Stimulated activated CD8-positive, alpha-beta memory T cell treated with anti-CD3 and anti-CD28 coated beads, Interleukin-4, amount 100 ng/mL, for 48 hours (primary cell): ENCODE results near the gene EIF5.

Source experiments
- DNase-seq: peaks from one replicate; pipeline ENCODE4 v3.0.0-alpha.2; 2020

The EIF5 gene

DNA sequence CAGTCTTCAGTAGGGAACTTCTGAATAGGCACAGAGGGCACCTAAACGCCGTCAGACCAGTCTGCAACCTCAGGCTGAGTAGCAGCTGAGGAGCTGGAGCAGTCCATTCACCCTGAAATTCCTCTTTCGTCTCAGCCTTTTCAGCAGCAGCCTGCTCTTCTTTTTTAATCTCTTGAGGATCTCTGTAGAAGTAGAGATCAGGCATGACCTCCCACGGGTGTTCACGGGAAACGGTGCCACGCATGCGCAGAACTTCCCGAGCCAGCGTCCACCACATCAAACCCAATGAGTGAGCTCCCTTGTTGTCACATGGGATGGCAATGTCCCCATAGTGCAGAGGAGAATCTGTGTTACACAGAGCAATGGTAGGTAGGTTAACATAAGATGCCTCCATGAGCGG is 40.1 kb downstream of the EIF5 start:
- no peak for DNase-seq

DNA sequence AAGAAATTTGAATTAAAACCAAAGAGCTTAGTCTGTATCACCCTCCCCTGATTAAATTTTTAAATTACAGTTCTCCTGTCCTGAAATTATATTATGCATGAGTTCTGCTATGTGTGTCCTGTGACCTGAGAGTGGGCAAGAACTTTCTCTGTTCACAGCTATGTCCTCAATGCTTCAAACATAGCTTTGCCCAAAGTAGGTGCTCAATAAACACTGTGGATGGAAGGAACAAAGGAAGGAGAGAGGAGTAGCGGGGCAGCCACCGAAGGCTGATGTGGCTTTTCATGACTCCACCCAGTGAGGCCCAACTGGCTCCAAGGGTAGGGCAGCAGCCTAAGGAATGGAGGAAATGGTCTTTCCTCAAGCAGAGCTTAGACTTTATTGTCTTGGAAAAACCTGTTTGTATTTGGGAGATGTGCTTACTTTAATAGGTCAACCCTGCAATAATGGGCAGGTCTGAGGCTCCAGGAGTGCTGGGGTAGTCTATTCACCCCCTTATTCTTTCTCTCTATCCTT is 43.5 kb downstream of the EIF5 start:
- DNase-seq: no peak

DNA sequence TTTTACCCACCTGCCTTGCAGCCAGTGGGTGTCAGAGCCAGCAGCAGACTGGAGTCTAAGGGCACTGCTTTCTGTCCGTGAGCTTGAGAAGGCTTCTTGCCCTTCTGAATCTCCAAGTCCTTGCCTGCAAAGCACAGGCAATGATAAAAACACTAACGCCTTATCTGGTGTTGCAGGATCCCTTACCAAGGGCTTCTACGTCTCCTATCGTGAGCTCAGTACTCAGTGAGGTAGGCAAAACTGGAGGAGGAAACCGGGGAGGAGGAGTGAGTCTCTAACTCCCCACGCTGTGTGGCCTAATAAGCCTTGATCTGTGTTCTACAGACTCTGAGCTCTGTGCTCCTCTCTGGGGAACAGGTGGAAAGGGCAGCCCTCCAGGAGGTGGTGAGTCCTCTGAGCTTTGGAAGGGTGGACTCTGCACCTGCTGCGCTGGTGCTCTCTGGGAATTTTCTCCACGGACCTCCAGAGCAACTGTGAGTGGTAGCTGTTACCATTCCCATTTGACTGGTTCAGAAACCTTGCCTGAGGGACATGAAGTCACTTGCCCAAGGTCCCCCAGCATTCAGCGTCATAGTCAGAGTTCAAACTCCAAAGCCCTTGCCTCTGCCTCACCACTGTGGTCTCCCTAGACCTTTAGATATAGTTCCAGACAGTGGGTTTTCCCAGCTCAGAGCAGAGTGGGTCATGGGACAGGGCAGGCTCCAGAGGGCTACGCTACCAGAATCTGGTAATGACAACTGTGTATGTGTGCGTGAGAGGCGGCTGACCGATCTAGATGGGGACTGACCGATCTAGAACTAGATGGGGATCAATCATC is 44.2 kb downstream of the EIF5 start:
- no peak for DNase-seq

DNA sequence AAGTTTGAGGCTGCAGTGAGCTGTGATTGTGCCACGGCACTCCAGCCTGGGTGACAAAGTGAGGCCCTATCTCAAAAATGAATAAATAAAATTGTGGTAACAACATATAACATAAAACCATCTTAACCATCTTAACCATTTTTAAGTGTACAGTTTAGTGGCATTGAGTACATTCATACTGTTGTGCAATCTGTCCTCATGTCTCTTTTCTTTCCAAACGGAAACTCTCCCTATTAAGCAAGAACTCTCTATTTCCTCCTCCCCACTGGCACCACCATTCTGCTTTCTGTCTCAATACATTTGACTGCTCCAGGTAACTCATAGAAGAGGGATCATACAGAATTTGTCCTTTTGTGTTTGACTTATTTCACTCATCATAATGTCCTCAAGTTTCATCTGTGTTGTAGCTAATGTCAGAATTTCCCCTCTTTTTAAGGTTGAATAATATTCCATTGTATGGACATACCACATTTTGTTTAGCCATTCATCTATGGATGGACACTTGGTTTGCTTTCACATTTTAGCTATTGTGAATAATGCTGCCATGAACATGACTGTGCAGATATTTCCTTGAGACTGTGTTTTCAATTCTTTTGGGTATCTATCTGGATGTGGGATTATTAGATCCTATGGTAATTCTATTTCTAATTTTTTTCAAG is 46.8 kb downstream of the EIF5 start:
- DNase-seq: no peak

DNA sequence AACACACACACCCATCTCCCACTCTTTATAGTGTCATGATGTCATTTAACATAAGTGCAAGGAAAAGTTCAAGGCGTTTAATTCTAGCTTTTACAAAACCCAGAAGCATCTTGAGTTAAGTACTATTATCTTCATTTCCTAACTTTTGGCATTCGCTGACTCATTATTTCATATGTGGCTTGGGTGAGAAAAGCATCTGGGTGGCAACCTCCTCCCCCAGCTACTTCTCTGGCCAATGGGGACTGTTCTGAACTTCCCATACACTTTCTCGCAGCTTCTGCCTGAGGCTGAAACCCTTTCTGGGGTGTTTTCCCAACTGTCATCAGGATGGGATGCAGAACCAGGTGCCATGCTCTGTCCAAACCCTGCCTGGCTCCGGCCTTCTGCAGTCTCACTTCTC is 48.3 kb downstream of the EIF5 start:
- no peak for DNase-seq

DNA sequence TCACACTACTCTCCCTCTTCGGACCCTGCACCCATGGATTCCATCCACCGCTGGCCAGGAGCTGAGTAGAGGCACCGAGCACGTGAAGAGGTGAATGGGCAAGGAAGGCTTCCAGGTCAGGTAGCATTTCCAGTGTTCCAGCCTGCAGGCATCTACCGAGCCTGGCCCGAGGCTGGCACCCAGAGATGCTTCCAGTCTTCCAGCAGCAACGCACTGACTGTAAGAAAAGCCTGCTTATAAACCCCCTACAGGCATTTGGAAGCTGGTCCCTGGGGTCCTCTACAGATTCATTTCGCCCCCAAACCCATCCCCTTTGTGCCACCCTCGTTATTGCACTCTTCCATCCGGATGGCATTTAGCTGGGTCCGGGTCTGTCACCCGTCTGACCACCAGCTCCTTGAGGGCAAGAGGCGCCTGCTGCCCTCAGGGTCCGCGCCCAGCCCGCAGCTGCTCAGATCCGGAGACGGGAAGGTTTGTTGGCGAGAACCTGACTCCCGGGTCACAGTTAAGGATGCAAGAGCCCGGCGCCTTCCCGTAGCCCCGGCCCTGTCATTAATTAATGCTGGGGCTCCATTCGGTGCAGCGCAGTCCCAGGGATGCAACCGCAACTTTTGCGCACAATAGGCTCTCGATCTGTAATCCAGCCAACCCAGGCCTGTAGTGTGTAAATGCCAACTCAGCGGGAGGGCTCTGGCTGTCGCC is 50.6 kb downstream of the EIF5 start:
- DNase-seq: no peak

DNA sequence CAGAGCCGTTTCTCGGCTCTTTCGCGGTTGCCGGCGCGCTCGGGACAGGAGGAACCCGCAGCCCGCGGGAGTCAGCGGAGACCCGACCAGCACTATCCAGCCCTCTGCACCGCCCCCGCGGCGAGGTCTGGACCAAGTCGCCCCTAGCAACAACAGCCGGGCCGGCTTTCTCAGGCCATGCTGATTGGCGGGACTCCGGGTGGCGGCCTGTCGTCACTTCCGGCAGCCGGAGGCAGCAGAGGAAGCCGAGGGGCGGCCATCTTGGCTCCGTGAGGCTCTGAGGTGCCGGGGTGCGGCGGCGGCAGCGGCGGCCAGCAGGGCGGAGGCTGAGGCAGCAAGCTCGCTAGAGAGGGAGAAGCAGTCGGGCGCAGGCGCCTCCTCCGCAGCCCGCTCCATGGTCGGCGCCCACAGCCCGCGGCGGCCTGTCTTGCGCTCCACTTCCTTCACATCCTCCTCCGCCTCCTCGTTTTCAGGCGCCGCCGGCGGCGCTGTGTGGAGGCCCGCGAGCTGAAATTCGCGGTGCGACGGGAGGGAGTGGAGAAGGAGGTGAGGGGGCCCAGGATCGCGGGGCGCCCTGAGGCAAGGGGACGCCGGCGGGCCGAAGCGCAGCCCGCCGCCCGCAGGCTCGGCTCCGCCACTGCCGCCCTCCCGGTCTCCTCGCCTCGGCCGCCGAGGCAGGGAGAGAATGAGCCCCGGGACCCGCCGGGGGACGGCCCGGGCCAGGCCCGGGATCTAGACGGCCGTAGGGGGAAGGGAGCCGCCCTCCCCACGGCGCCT is 51.3 kb downstream of the EIF5 start, which contains the start of gene MARK3:
MARK3 (plus strand) TSS at position 264 of the 777 bp plus-strand sequence. CDS start 615 bp downstream, outside the sequence.
- peak; percentile 97 for DNase-seq

DNA sequence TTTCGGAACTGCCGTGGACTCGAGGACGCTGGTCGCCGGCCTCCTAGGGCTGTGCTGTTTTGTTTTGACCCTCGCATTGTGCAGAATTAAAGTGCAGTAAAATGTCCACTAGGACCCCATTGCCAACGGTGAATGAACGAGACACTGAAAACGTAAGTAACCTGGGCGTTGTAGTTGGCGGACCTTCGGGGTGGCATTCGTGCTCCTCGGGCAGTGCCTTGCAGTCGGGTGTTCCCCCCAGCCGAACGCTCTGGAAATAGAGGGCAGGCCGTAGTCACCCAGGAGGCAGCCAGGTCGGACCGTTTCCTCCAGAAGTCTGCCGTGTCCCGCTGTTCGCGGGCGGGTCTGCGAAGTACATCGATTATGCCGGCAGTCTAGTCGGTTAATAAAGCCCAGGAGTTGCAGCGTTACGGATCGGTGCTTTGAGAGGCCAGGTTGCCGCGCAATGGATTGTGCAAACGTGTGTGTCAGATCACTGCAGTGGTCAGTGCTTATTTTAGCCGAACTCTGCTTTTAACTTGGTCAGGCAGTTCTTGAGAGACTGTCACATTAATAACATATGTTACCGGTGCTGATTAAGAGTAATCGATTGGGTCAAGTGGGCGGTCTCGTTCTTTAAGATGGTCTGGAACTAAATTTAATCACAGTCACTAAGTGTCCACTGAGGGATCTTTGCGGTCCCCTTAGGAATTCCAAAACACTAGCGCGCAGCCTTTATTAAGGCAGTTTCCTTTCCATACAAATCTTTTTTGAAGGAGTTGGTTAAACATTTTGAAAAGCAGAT is 52.1 kb downstream of the EIF5 start:
- DNase-seq: peak; percentile 56

DNA sequence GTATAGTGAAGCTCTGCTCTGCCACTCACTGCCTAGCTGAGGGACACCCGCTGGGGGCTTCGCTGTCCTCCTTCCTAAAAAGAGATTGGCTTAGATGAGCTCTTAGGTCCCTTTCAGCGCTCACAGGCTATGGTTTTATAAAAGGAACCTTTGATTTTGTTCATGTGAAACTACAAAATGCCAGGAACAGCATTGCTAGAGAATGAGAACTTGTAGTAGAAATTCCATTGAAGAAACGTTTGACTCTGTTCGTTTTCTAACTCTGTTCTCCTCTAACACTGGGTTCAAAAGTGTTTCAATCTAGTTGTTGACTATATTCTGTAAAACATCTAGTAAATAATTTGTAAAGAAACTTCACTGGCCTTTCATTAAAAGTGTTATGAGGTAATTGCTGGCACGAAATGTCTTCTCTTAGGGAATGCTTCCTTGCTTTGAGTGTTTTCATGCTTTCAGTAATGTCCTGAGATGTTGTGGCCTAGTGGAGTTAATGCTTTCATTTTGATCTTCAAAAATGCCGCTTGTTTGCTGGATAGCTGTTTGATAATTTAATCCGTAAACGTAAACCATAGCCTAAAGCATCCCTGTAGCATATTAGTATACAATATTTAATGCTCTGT is 52.8 kb downstream of the EIF5 start:
- DNase-seq: no peak

DNA sequence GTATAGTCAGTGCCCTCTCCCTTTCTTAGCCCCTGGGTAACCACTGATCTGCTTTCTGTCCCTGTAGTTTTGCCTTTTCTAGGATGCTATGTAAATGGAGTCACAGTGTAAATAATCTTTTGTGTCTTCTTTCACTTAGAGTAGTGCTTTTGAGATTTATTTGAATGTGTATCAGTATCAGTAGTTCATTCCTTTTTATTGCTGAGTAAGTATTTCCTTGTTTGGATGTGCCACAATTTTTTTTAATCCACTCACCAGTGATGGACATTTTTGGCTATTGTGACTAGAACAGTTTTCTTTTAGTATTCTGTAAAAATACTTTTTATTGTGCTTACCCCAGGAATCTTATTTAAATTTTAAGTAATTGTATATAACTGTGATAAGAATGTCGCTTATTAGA is 54.6 kb downstream of the EIF5 start:
- no peak for DNase-seq

DNA sequence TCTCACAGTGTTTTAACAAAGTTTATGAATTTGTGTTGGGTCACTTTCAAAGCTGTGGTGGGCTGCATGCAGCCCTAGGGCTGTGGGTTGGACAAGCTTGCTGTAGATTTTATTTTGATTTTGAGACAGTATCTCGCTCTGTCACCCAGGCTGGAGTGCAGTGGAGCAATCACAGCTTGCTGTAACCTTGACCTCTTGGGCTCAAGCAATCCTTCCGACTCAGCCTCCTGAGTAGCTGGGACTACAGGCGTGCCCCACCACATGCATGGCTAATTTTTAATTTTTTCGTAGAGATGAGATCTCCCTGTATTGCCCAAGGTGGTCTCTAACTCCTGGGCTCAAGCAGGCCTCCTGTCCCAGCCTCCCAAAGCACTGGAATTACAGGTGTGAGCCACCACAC is 56.6 kb downstream of the EIF5 start:
- DNase-seq: no peak

DNA sequence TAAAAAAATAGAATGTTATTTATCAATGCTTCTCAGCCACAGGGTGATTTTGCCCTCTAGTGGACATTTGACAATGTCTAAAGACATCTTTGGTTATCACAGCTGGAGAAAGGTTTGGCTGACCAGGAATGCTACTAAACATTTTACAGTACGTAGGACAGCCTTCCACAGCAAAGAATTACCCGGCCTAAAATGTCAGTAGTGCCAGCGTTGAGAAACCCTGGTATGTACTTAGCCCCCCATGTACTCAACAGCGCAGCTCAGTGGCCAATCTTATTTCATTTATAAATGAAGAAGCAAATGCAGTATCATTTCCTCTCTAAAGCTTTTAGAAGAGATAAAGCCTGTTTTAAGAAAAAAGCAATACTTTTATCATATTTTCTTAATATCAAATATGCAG is 57.0 kb downstream of the EIF5 start:
- DNase-seq: peak; percentile 53

DNA sequence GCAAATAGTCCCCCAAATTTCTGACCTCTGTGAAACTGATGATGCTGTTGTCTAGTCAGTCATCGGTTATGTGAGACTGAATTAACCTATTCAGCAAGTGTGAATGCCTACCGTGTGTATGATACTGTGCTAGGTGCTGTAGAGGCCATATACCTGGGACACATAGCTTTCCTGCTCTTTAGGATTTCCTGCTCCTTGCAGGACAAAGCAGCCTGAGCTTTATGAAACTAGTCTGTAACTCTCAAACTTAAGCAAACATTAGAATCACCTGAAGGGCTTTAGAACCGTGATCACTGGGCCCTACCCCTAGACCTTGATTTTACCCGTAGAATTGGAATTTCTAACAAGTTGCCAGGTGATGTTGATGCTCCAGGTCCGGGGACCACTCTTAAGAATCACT is 58.1 kb downstream of the EIF5 start:
- no peak for DNase-seq

DNA sequence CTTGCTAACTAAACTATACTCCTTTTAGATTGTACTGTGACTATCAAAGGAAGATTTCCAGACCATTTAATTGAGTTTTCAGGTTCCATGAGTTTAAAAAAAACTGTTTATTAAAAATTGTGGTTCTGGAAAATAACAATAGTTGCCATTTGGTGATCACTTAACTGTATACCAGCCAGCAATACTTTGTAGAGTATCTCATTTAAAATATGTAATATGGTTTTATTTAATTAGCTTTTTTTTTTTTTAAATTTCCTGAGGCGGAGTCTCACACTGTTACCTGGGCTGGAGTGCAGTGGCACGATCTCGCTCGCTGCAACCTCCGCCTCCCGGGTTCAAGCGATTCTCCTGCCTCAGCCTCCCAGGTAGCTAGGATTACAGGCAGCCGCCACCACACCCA is 58.5 kb downstream of the EIF5 start:
- no peak for DNase-seq

DNA sequence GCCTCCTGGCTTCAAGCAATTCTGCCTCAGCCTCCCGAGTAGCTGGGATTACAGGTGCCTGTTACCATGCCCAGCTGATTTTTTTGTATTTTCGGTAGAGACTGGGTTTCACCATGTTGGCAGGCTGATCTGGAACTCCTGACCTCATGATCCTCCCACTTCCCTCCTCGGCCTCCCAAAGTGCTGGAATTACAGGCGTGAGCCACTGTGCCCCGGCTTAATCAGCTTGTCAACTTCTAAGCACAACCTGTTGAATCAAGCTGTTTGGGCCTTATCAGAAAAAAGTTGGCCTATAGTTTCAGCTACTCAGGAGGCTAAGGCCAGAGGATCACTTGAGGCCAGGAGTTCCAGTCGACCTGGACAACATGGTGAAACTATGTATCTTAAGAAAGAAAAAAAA is 59.0 kb downstream of the EIF5 start:
- no peak for DNase-seq

DNA sequence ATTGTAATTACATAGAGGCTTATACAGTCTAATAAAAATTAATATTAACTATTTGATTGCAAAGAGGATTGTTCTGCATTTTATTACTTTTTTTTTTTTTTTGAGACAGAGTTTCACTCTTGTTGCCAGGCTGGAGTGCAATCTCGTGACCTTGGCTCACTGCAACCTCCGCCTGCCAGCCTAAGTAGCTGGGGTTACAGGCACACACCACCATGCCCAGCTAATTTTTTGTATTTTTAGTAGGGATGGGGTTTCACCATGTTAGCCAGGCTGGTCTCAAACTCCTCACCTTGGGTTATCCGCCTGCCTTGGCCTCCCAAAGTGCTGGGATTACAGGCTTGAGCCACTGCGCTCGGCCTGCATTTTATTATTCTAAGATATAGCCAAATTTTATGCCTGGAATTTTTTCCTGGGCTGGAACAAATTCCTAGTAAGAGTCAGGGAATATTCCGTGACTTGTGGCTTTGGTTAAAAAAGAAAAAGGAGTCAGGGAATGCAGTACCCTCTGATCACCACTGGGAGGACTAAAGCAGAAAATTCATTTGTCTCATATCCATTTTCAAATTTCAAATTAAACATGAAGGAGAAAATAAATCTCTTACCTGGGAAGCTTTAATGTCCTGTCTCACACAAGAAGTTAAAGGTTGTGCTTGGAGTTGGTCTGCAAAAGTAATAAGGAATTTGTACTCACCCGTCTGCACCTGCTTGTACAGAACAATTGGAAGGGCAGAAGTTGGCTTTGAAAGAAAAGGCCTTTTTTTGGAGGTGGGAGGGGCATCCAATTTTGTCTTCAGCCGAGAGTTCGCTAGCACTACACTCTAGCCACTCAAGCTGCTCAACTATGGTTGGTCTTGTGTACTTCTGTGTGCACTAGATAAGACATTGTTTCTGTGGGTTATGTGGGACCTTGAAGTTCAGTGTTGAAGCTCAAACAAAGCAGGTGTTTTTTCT is 59.9 kb downstream of the EIF5 start:
- no peak for DNase-seq
